IMR-90 (cell line): ENCODE results near the gene PTPN13. TPM values are rescaled to one million over a fixed set of nuclear protein-coding genes. Genes with fewer than 3 reads are reported as not detected.

Experiments
- ATAC-seq: fragments of 200-7000 bp; cut with Tn5 transposase; 2 replicates; pipeline ENCODE4 v1.9.1; 2020; ENCODE audit warnings: low read depth, mild to moderate bottlenecking, moderate library complexity
- BruUV-seq: library from RNA; stranded (reverse); fragments of 400-500 nt; replicated peaks from 2 replicates; lab custom pipeline; 2021; lab: Mats Ljungman, UMichigan
- CTCF ChIA-PET: fragments of 300-600 bp; formaldehyde crosslinking; extraction: SDS; loops from one replicate; lab custom pipeline; 2021; ENCODE audit warnings: antibody characterized with exemption; lab: Yijun Ruan, JAX
- POLR2A ChIA-PET: fragments of 300-600 bp; sonication (Branson Sonifier 250); formaldehyde crosslinking; loops from one replicate; lab custom pipeline; 2022; ENCODE audit warnings: antibody characterized with exemption; ENCODE audit not compliant: unreplicated experiment; lab: Charles Lee
- DNase-seq: peaks from one replicate; pipeline ENCODE4 v3.0.0; 2013
- H2AFZ ChIP-seq: replicated peaks from 2 replicates; pipeline ENCODE3; 2013; ENCODE audit warnings: low read length, mild to moderate bottlenecking; ENCODE audit not compliant: poor library complexity
- H2AK5ac ChIP-seq: 2 replicates; pipeline ENCODE4 v1.6.1; 2013; ENCODE audit warnings: low read depth, low read length, inconsistent platforms
- H2AK9ac ChIP-seq: replicated peaks from 2 replicates; pipeline ENCODE3; 2013; ENCODE audit warnings: mild to moderate bottlenecking, low read depth, low read length, moderate library complexity; ENCODE audit not compliant: poor library complexity
- H2BK120ac ChIP-seq: 2 replicates; pipeline ENCODE4 v1.6.1; 2013; ENCODE audit warnings: low read depth, low read length, inconsistent platforms
- H2BK15ac ChIP-seq: 3 replicates; pipeline ENCODE4 v1.6.1; 2013; ENCODE audit warnings: low read depth, low read length, inconsistent platforms
- H2BK20ac ChIP-seq: 2 replicates; pipeline ENCODE4 v1.6.1; 2013; ENCODE audit warnings: low read depth, mild to moderate bottlenecking, inconsistent platforms, low read length, moderate library complexity
- H2BK5ac ChIP-seq: 2 replicates; pipeline ENCODE4 v1.6.1; 2013; ENCODE audit warnings: mild to moderate bottlenecking, low read depth, low read length, inconsistent platforms; ENCODE audit not compliant: poor library complexity, severe bottlenecking
- H3K14ac ChIP-seq: replicated peaks from 2 replicates; pipeline ENCODE4 v1.6.1; 2013; ENCODE audit warnings: low read depth, low read length, inconsistent platforms
- H3K18ac ChIP-seq: 2 replicates; pipeline ENCODE4 v1.6.1; 2013; ENCODE audit warnings: low read depth, low read length, control low read depth
- H3K23ac ChIP-seq: 2 replicates; pipeline ENCODE4 v1.6.1; 2013; ENCODE audit warnings: low read depth, low read length, inconsistent platforms
- H3K27ac ChIP-seq: 2 replicates; pipeline ENCODE4 v1.5.1; 2013; ENCODE audit warnings: mild to moderate bottlenecking, control low read depth, low read length; ENCODE audit not compliant: insufficient read depth
- H3K27me3 ChIP-seq: 2 replicates; pipeline ENCODE4 v1.6.1; 2013; ENCODE audit warnings: low read length; ENCODE audit not compliant: control insufficient read depth, insufficient read depth
- H3K36me3 ChIP-seq: 2 replicates; pipeline ENCODE4 v1.6.1; 2013; ENCODE audit warnings: low read length, mixed read lengths; ENCODE audit not compliant: control insufficient read depth, insufficient read depth
- H3K4ac ChIP-seq: 2 replicates; pipeline ENCODE4 v1.6.1; 2013; ENCODE audit warnings: low read depth, low read length, inconsistent platforms
- H3K4me1 ChIP-seq: 2 replicates; pipeline ENCODE4 v1.6.1; 2013; ENCODE audit warnings: low read length, mixed read lengths; ENCODE audit not compliant: control insufficient read depth, insufficient read depth
- H3K4me2 ChIP-seq: 2 replicates; pipeline ENCODE4 v1.6.1; 2013; ENCODE audit warnings: low read depth, mild to moderate bottlenecking, control low read depth, low read length, moderate library complexity
- H3K4me3 ChIP-seq: 2 replicates; pipeline ENCODE4 v1.5.1; 2013; ENCODE audit warnings: low read depth, mild to moderate bottlenecking, control low read depth, low read length, moderate library complexity; ENCODE audit not compliant: insufficient read depth
- H3K56ac ChIP-seq: 2 replicates; pipeline ENCODE4 v1.6.1; 2013; ENCODE audit warnings: low read length, inconsistent platforms; ENCODE audit not compliant: insufficient read depth; ENCODE audit errors: extremely low read depth
- H3K79me1 ChIP-seq, 2 experiments: 2 replicates each; pipeline ENCODE4 v1.6.1; 2013; ENCODE audit warnings: low read length in 2 of 2, inconsistent platforms in 1 of 2, low read depth in 1 of 2
- H3K9ac ChIP-seq: 2 replicates; pipeline ENCODE4 v1.6.1; 2013; ENCODE audit warnings: low read depth, low read length, control low read depth
- H3K9me1 ChIP-seq: 2 replicates; pipeline ENCODE4 v1.6.1; 2013; ENCODE audit warnings: low read length, inconsistent platforms; ENCODE audit not compliant: insufficient read depth
- H3K9me3 ChIP-seq: 2 replicates; pipeline ENCODE4 v1.6.1; 2013; ENCODE audit warnings: low read length; ENCODE audit not compliant: control insufficient read depth, insufficient read depth
- H4K20me1 ChIP-seq: 2 replicates; pipeline ENCODE4 v1.6.1; 2013; ENCODE audit warnings: low read length, inconsistent platforms; ENCODE audit not compliant: insufficient read depth
- H4K5ac ChIP-seq: 2 replicates; pipeline ENCODE4 v1.6.1; 2013; ENCODE audit warnings: mild to moderate bottlenecking, low read depth, low read length, control low read depth
- H4K8ac ChIP-seq, 2 experiments: 2 replicates each; pipeline ENCODE4 v1.6.1; 2013; ENCODE audit warnings: low read depth in 2 of 2, low read length in 2 of 2, control low read depth in 1 of 2, inconsistent platforms in 1 of 2
- H4K91ac ChIP-seq: 2 replicates; pipeline ENCODE4 v1.6.1; 2013; ENCODE audit warnings: low read depth, low read length, inconsistent platforms; ENCODE audit not compliant: insufficient read depth
- BHLHE40 ChIP-seq: fragments of 150-350 bp; IDR thresholded peaks from 2 replicates; pipeline ENCODE4 v1.6.1; 2016; ENCODE audit warnings: mild to moderate bottlenecking, low read depth, low read length
- CEBPB ChIP-seq: IDR thresholded peaks from 2 replicates; pipeline ENCODE4 v1.6.1; 2012; ENCODE audit warnings: low read depth, low read length, improper control_type of control experiment
- CHD1 ChIP-seq: IDR thresholded peaks from 2 replicates; pipeline ENCODE4 v1.6.1; 2012; ENCODE audit warnings: low read depth, low read length, improper control_type of control experiment
- CTCF ChIP-seq: conservative IDR thresholded peaks from 2 replicates; pipeline ENCODE4 v1.5.1; 2012; ENCODE audit warnings: mild to moderate bottlenecking, low read depth, low read length, improper control_type of control experiment
- FOS ChIP-seq: fragments of 150-350 bp; IDR thresholded peaks from 2 replicates; pipeline ENCODE4 v1.6.1; 2016; ENCODE audit warnings: low read depth, low read length
- MAFK ChIP-seq: IDR thresholded peaks from 2 replicates; pipeline ENCODE4 v1.6.1; 2012; ENCODE audit warnings: low read depth, low read length, improper control_type of control experiment
- MAZ ChIP-seq: IDR thresholded peaks from 2 replicates; pipeline ENCODE4 v1.6.1; 2012; ENCODE audit warnings: low read depth, mild to moderate bottlenecking, low read length, improper control_type of control experiment, moderate library complexity, borderline replicate concordance
- MXI1 ChIP-seq: IDR thresholded peaks from 2 replicates; pipeline ENCODE4 v1.6.1; 2012; ENCODE audit warnings: low read depth, mild to moderate bottlenecking, low read length, moderate library complexity, borderline replicate concordance
- NFE2L2 ChIP-seq: fragments of 150-350 bp; IDR thresholded peaks from 2 replicates; pipeline ENCODE4 v1.6.1; 2016; ENCODE audit warnings: low read depth, mild to moderate bottlenecking, low read length
- POLR2A ChIP-seq: IDR thresholded peaks from 2 replicates; pipeline ENCODE4 v1.6.1; 2012; ENCODE audit warnings: mild to moderate bottlenecking, low read depth, low read length
- RAD21 ChIP-seq: IDR thresholded peaks from 2 replicates; pipeline ENCODE4 v1.6.1; 2012; ENCODE audit warnings: low read length, improper control_type of control experiment
- RCOR1 ChIP-seq: IDR thresholded peaks from 2 replicates; pipeline ENCODE4 v1.6.1; 2012; ENCODE audit warnings: mild to moderate bottlenecking, low read length, improper control_type of control experiment; ENCODE audit not compliant: insufficient replicate concordance
- RFX5 ChIP-seq: IDR thresholded peaks from 2 replicates; pipeline ENCODE4 v1.8.0; 2012; ENCODE audit warnings: low read depth, mild to moderate bottlenecking, low read length, moderate library complexity
- WGBS, 2 experiments: methylation state at CpG; one replicate each; pipeline versions ENCODE4 v1.1.5 to v1.1.7; 2013; ENCODE audit warnings: missing lambda C conversion rate in 2 of 2; ENCODE audit not compliant: insufficient read length in 1 of 2; ENCODE audit errors: extremely low coverage in 2 of 2; 5-methylcytosine and 5-hydroxymethylcytosine counted together
- dilution Hi-C: fragments of 300-500 bp; cut with HindIII; formaldehyde crosslinking; loops from one replicate; pipeline ENCODE4 v1.14.3; 2018; ENCODE audit warnings: low sequenced_read_pairs; ENCODE audit not compliant: unreplicated experiment
- in situ Hi-C: fragments of 300-500 bp; cut with MboI; formaldehyde crosslinking; loops from 3 replicates; pipeline ENCODE4 v1.14.3; 2019; ENCODE audit warnings: low sequenced_read_pairs, inconsistent platforms, mixed read lengths
- intact Hi-C: fragments of 100-400 bp; cut with micrococcal nuclease; formaldehyde crosslinking; loops from 2 replicates; pipeline ENCODE4 v1.10.0; 2022
- polyA plus RNA-seq, 3 experiments: library from polyadenylated mRNA; depleted of rRNA; stranded (reverse); fragments of >200 nt; gene quantifications; 2 replicates each; pipeline ENCODE4 v1.2.3, GENCODE V29; 2012; ENCODE audit warnings: low replicate concordance in 1 of 3
- total RNA-seq: library from RNA; depleted of rRNA; stranded (reverse); fragments of >200 nt; gene quantifications from 2 replicates; pipeline ENCODE4 v1.2.3, GENCODE V29; 2012
- TF ChIP-seq, protein P1 (sequence below): fragments of 150-350 bp; IDR thresholded peaks from 2 replicates; pipeline ENCODE4 v1.6.1; 2016; ENCODE audit warnings: low read depth, mild to moderate bottlenecking, low read length, moderate library complexity, borderline replicate concordance
- TF ChIP-seq, protein P2 (sequence below): fragments of 150-350 bp; IDR thresholded peaks from 2 replicates; pipeline ENCODE4 v1.6.1; 2017; ENCODE audit warnings: mild to moderate bottlenecking, antibody characterized with exemption, low read length, low read depth

The PTPN13 gene
- total and polyA plus RNA-seq, 2 of the 4 experiments (the other 2 are of a cell fraction): 7.7 to 29.0 TPM

- Histone ChIP-seq H3K9ac (no peak overlapping the region), H3K4me2 (no peak overlapping the region), H3K27ac (no peak overlapping the region), H3K4me3 (no peak overlapping the region), H2BK20ac (0 out of 2 replicates have a peak overlapping the region, but pooled peaks have one; percentile 7), H3K23ac (no peak overlapping the region), H4K8ac (no peak overlapping the region), H4K20me1 (no peaks in the 10 kb centered on the region), H3K4ac (no peak overlapping the region), H2BK15ac (no peak overlapping the region), H3K18ac (no peak overlapping the region), H3K36me3 (peaks cover 4% of the 10 kb centered on the region; the same call in 1 of the 2 replicates), H2BK5ac (no peak overlapping the region), H3K4me1 (no peaks in the 10 kb centered on the region), H2AK5ac (no peak overlapping the region), H3K27me3 (no peaks in the 10 kb centered on the region), H3K9me3 (no peaks in the 10 kb centered on the region), H2AK9ac (no peak overlapping the region), H3K79me1 (no peaks in the 10 kb centered on the region), H4K5ac (no peak overlapping the region), H2AFZ (no peak overlapping the region), H4K91ac (no peak overlapping the region), H3K56ac (no peak overlapping the region), H3K14ac (no peak overlapping the region), H2BK120ac (no peak overlapping the region), H3K9me1 (0 out of 2 replicates have a peak, but pooled peaks cover 3% of the 10 kb centered on the region)
- BruUV-seq: no TSS peak
- dilution Hi-C loops: no loop called here
- no peak for ATAC-seq
- in situ Hi-C loops: no loop called here
- WGBS, 2 experiments: no CpG with 5 or more reads among the region's 3 CpGs
- no peak for DNase-seq
- POLR2A ChIA-PET: no interaction called here
- intact Hi-C loops: loop anchor here (5.0 kb wide), 1 partner anchor 260 kb away; no protein-coding TSS in a partner anchor
- TF ChIP-seq MXI1 (no peak), MAFK (no peak), FOS (no peak), RFX5 (no peak), MAZ (no peak), NFE2L2 (no peak), RAD21 (no peak), POLR2A (no peak), RCOR1 (no peak), CEBPB (no peak), BHLHE40 (no peak), CHD1 (no peak), CTCF (no peak)
- TF ChIP-seq, protein P1, sequence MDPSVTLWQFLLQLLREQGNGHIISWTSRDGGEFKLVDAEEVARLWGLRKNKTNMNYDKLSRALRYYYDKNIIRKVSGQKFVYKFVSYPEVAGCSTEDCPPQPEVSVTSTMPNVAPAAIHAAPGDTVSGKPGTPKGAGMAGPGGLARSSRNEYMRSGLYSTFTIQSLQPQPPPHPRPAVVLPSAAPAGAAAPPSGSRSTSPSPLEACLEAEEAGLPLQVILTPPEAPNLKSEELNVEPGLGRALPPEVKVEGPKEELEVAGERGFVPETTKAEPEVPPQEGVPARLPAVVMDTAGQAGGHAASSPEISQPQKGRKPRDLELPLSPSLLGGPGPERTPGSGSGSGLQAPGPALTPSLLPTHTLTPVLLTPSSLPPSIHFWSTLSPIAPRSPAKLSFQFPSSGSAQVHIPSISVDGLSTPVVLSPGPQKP: no peak
- TF ChIP-seq, protein P2, sequence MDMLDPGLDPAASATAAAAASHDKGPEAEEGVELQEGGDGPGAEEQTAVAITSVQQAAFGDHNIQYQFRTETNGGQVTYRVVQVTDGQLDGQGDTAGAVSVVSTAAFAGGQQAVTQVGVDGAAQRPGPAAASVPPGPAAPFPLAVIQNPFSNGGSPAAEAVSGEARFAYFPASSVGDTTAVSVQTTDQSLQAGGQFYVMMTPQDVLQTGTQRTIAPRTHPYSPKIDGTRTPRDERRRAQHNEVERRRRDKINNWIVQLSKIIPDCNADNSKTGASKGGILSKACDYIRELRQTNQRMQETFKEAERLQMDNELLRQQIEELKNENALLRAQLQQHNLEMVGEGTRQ: no peak
- CTCF ChIA-PET: interaction anchor here (0.6 to 1.0 kb wide), 2 partner anchors 14 to 43 kb away, joined by 3 to 6 read pairs; no protein-coding TSS in a partner anchor
Observed at GRCh38 chr4:86757468-86757867, 163.4 kb downstream of the PTPN13 start.
